H9 (cell line): ENCODE measurements around the gene DMWD. TPM values are rescaled to one million over a fixed set of nuclear protein-coding genes. Genes with fewer than 3 reads are reported as not detected.

ENCODE experiments used
- DNase-seq: peaks from one replicate; pipeline ENCODE4 v3.0.0-alpha.2; 2017
- H2AFZ ChIP-seq: one replicate; pipeline ENCODE4 v1.6.1; 2013; ENCODE audit warnings: mild to moderate bottlenecking, low read length, control low read depth, moderate library complexity
- H2AK5ac ChIP-seq: 2 replicates; pipeline ENCODE4 v1.6.1; 2013; ENCODE audit warnings: low read length, control low read depth, mixed read lengths; ENCODE audit not compliant: insufficient read length
- H2BK120ac ChIP-seq: one replicate; pipeline ENCODE4 v1.6.1; 2013; ENCODE audit warnings: low read depth, mild to moderate bottlenecking, low read length, control low read depth, inconsistent platforms; ENCODE audit not compliant: poor library complexity, severe bottlenecking
- H2BK12ac ChIP-seq: 2 replicates; pipeline ENCODE4 v1.6.1; 2013; ENCODE audit warnings: low read length, control low read depth, mixed read lengths, low read depth; ENCODE audit not compliant: insufficient read length
- H2BK15ac ChIP-seq: 2 replicates; pipeline ENCODE4 v1.6.1; 2013; ENCODE audit warnings: low read depth, low read length, control low read depth
- H2BK20ac ChIP-seq: one replicate; pipeline ENCODE4 v1.6.1; 2013; ENCODE audit warnings: low read depth, mild to moderate bottlenecking, low read length, control low read depth, inconsistent platforms; ENCODE audit not compliant: poor library complexity, severe bottlenecking
- H2BK5ac ChIP-seq: 2 replicates; pipeline ENCODE4 v1.6.1; 2013; ENCODE audit warnings: low read length, control low read depth, mixed read lengths; ENCODE audit not compliant: insufficient read length
- H3K14ac ChIP-seq: 2 replicates; pipeline ENCODE4 v1.6.1; 2013; ENCODE audit warnings: low read length, control low read depth; ENCODE audit not compliant: insufficient read depth
- H3K18ac ChIP-seq: 2 replicates; pipeline ENCODE4 v1.6.1; 2013; ENCODE audit warnings: low read depth, mild to moderate bottlenecking, mixed read lengths, low read length, control low read depth; ENCODE audit not compliant: insufficient read length
- H3K23ac ChIP-seq: 2 replicates; pipeline ENCODE4 v1.6.1; 2013; ENCODE audit warnings: low read length, control low read depth, mixed read lengths, low read depth; ENCODE audit not compliant: insufficient read length
- H3K23me2 ChIP-seq: 2 replicates; pipeline ENCODE4 v1.6.1; 2013; ENCODE audit warnings: low read depth, mild to moderate bottlenecking, mixed read lengths, low read length, control low read depth; ENCODE audit not compliant: insufficient read length, poor library complexity, severe bottlenecking
- H3K27ac ChIP-seq: 2 replicates; pipeline ENCODE4 v1.5.1; 2013; ENCODE audit warnings: low read length, control low read depth, mixed read lengths, low read depth; ENCODE audit not compliant: insufficient read length
- H3K27me3 ChIP-seq: 2 replicates; pipeline ENCODE4 v1.6.1; 2013; ENCODE audit warnings: low read length, control low read depth, inconsistent platforms; ENCODE audit not compliant: insufficient read depth
- H3K4ac ChIP-seq: 2 replicates; pipeline ENCODE4 v1.6.1; 2013; ENCODE audit warnings: low read depth, mild to moderate bottlenecking, control low read depth, inconsistent platforms, low read length, moderate library complexity
- H3K4me1 ChIP-seq: 2 replicates; pipeline ENCODE4 v1.6.1; 2013; ENCODE audit warnings: low read length, control low read depth, inconsistent platforms; ENCODE audit not compliant: insufficient read depth
- H3K4me2 ChIP-seq: 2 replicates; pipeline ENCODE4 v1.6.1; 2013; ENCODE audit warnings: low read length, control low read depth, mixed read lengths; ENCODE audit not compliant: insufficient read length, insufficient read depth
- H3K56ac ChIP-seq: 2 replicates; pipeline ENCODE4 v1.6.1; 2013; ENCODE audit warnings: low read depth, mild to moderate bottlenecking, mixed read lengths, low read length, control low read depth; ENCODE audit not compliant: insufficient read length
- H3K79me1 ChIP-seq: 2 replicates; pipeline ENCODE4 v1.6.1; 2013; ENCODE audit warnings: low read depth, mild to moderate bottlenecking, moderate library complexity, low read length, control low read depth, inconsistent platforms; ENCODE audit not compliant: insufficient read depth, poor library complexity, severe bottlenecking
- H3K79me2 ChIP-seq: 2 replicates; pipeline ENCODE4 v1.6.1; 2013; ENCODE audit warnings: low read length, control low read depth, inconsistent platforms; ENCODE audit not compliant: insufficient read depth
- H3K9ac ChIP-seq: 2 replicates; pipeline ENCODE4 v1.6.1; 2013; ENCODE audit warnings: low read length, control low read depth, mixed read lengths; ENCODE audit not compliant: insufficient read length; ENCODE audit errors: extremely low read depth
- H3K9me3 ChIP-seq: one replicate; pipeline ENCODE4 v1.6.1; 2013; ENCODE audit warnings: low read depth, low read length, inconsistent platforms; ENCODE audit not compliant: control insufficient read depth
- H3T11ph ChIP-seq: one replicate; pipeline ENCODE4 v1.6.1; 2013; ENCODE audit warnings: mild to moderate bottlenecking, low read length, control low read depth, inconsistent platforms
- H4K20me1 ChIP-seq: one replicate; pipeline ENCODE4 v1.6.1; 2013; ENCODE audit not compliant: control insufficient read depth, insufficient read length, insufficient read depth
- H4K5ac ChIP-seq: 2 replicates; pipeline ENCODE4 v1.6.1; 2013; ENCODE audit warnings: low read depth, mild to moderate bottlenecking, mixed read lengths, low read length, control low read depth; ENCODE audit not compliant: insufficient read length
- H4K8ac ChIP-seq: replicated peaks from 2 replicates; pipeline ENCODE4 v1.6.1; 2013; ENCODE audit warnings: low read length, control low read depth, mixed read lengths, low read depth; ENCODE audit not compliant: insufficient read length
- H4K91ac ChIP-seq: 2 replicates; pipeline ENCODE4 v1.6.1; 2013; ENCODE audit warnings: low read depth, mild to moderate bottlenecking, moderate library complexity, mixed read lengths, low read length, control low read depth; ENCODE audit not compliant: insufficient read length
- H3K27ac Mint-ChIP-seq, 3 experiments: 2 replicates in 2 of 3; 3 replicates in 1 of 3; pipeline ENCODE4 v1.8.0; 2020 to 2021; ENCODE audit warnings: mixed read lengths in 3 of 3, mild to moderate bottlenecking in 1 of 3, moderate library complexity in 1 of 3
- H3K27me3 Mint-ChIP-seq: 2 replicates; pipeline ENCODE4 v1.8.0; 2021; ENCODE audit warnings: low read depth, mild to moderate bottlenecking, moderate library complexity, mixed read lengths
- H3K36me3 Mint-ChIP-seq, 3 experiments: 2 replicates in 2 of 3; 3 replicates in 1 of 3; pipeline ENCODE4 v1.8.0; 2020 to 2021; ENCODE audit warnings: low read depth in 3 of 3, mixed read lengths in 3 of 3; ENCODE audit not compliant: insufficient read depth in 1 of 3
- H3K4me1 Mint-ChIP-seq, 2 experiments: 2 replicates each; pipeline ENCODE4 v1.8.0; 2020; ENCODE audit warnings: mixed read lengths in 2 of 2
- H3K4me3 Mint-ChIP-seq, 2 experiments: 2 replicates in 1 of 2; 3 replicates in 1 of 2; pipeline ENCODE4 v1.8.0; 2020 to 2021; ENCODE audit warnings: mild to moderate bottlenecking in 2 of 2, mixed read lengths in 2 of 2, moderate library complexity in 1 of 2
- H3K9me3 Mint-ChIP-seq, 2 experiments: 2 replicates in 1 of 2; 3 replicates in 1 of 2; pipeline ENCODE4 v1.8.0; 2020; ENCODE audit warnings: mild to moderate bottlenecking in 2 of 2, mixed read lengths in 2 of 2, moderate library complexity in 1 of 2
- WGBS: extraction: QIAGEN DNeasy Blood & Tissue Kit; methylation state at CpG from one replicate; pipeline ENCODE4 v1.1.7; 2013; ENCODE audit warnings: missing lambda C conversion rate, low lambda C conversion rate, mixed read lengths; ENCODE audit not compliant: insufficient read length; ENCODE audit errors: extremely low coverage; 5-methylcytosine and 5-hydroxymethylcytosine counted together
- total RNA-seq: library from RNA; stranded (reverse); gene quantifications from 2 replicates; pipeline ENCODE4 v1.2.1, GENCODE V29; 2021
- TF ChIP-seq, protein P1 (sequence below): fragments of 200-600 bp; sonication (generic); conservative IDR thresholded peaks from 3 replicates; pipeline ENCODE4 v1.8.0; 2021; ENCODE audit warnings: antibody characterized with exemption, mild to moderate bottlenecking

Gene DMWD
- total RNA-seq, 1 experiment from 2014 or later = 75.1 TPM

- Mint-ChIP-seq H3K4me1 (peaks cover 10 to 15% of the 10 kb centered on the region in 2 experiments), H3K36me3 (no peaks in the 10 kb centered on the region)
- H3K79me1 ChIP-seq = peaks cover 2% of the 10 kb centered on the region
Observed at GRCh38 chr19:45733160-45733810, 59.4 kb downstream of the DMWD start, which contains the start of gene MEIOSIN. Gene MEIOSIN, plus strand, starts transcription at chr19:45733439. Its CDS starts 1,938 bp downstream, at chr19:45735377.

More at GRCh38 chr19:45733160-45733810, 59.4 kb downstream of the DMWD start, which contains the start of gene MEIOSIN:
- H3K4ac ChIP-seq = no peak within 1 kb of the TSS
- Mint-ChIP-seq H3K27ac (no peak within 1 kb of the TSS), H3K9me3 (no peaks in the 10 kb centered on the region), H3K27me3 (peaks cover 2% of the 10 kb centered on the region), H3K4me3 (no peak within 1 kb of the TSS)
- H3K4me2 ChIP-seq = no peak within 1 kb of the TSS
- H3K23ac ChIP-seq = no peak within 1 kb of the TSS
- H3K18ac ChIP-seq = no peak within 1 kb of the TSS
- WGBS = no CpG with 5 or more reads among the region's 59 CpGs
- H2BK12ac ChIP-seq = no peak within 1 kb of the TSS
- no peak within 1 kb of the TSS for H3K56ac ChIP-seq
- H3K79me2 ChIP-seq = no peaks in the 10 kb centered on the region; the same call in 1 of the 2 replicates
- TF ChIP-seq, protein P1, sequence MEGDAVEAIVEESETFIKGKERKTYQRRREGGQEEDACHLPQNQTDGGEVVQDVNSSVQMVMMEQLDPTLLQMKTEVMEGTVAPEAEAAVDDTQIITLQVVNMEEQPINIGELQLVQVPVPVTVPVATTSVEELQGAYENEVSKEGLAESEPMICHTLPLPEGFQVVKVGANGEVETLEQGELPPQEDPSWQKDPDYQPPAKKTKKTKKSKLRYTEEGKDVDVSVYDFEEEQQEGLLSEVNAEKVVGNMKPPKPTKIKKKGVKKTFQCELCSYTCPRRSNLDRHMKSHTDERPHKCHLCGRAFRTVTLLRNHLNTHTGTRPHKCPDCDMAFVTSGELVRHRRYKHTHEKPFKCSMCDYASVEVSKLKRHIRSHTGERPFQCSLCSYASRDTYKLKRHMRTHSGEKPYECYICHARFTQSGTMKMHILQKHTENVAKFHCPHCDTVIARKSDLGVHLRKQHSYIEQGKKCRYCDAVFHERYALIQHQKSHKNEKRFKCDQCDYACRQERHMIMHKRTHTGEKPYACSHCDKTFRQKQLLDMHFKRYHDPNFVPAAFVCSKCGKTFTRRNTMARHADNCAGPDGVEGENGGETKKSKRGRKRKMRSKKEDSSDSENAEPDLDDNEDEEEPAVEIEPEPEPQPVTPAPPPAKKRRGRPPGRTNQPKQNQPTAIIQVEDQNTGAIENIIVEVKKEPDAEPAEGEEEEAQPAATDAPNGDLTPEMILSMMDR = no peak
- no peak within 1 kb of the TSS for H2AK5ac ChIP-seq
- no peak within 1 kb of the TSS for H3K14ac ChIP-seq
- no peaks in the 10 kb centered on the region for H3K23me2 ChIP-seq
- H3T11ph ChIP-seq = no peak within 1 kb of the TSS
- no peak within 1 kb of the TSS for H2BK15ac ChIP-seq
- H3K9ac ChIP-seq = no peak within 1 kb of the TSS
- no peak for DNase-seq
- no peak within 1 kb of the TSS for H4K5ac ChIP-seq
- H3K4me1 ChIP-seq = no peaks in the 10 kb centered on the region; the same call in 1 of the 2 replicates
- H2BK5ac ChIP-seq = no peak within 1 kb of the TSS
- no peak within 1 kb of the TSS for H4K91ac ChIP-seq
- no peaks in the 10 kb centered on the region for H4K20me1 ChIP-seq
- H4K8ac ChIP-seq = no peak within 1 kb of the TSS
- no peak within 1 kb of the TSS for H2BK20ac ChIP-seq
- H3K9me3 ChIP-seq = no peaks in the 10 kb centered on the region
- H3K27me3 ChIP-seq = no peaks in the 10 kb centered on the region; the same call in 1 of the 2 replicates
- H2AFZ ChIP-seq = no peak within 1 kb of the TSS
- H3K27ac ChIP-seq = no peak within 1 kb of the TSS
- H2BK120ac ChIP-seq = no peak within 1 kb of the TSS

Other genes starting within 250 kb of the DMWD start
- gene OPA3, start 208.0 kb downstream of the DMWD start, total RNA-seq = 13.0 and 14.7 TPM in 2 replicates
- gene GPR4, start 190.6 kb downstream of the DMWD start, total RNA-seq = 0.07 TPM in 1 of 2 replicates, not detected in the other
- gene EML2, start 153.4 kb downstream of the DMWD start, total RNA-seq = 19.1 and 22.6 TPM in 2 replicates
- 0.55 and 0.61 TPM in 2 replicates for gene GIPR, start 124.6 kb downstream of the DMWD start, total RNA-seq
- gene SNRPD2, start 100.9 kb downstream of the DMWD start, total RNA-seq = 793 and 808 TPM in 2 replicates
- 13.7 and 14.1 TPM in 2 replicates for gene QPCTL, start 100.2 kb downstream of the DMWD start, total RNA-seq
- gene FBXO46, start 61.9 kb downstream of the DMWD start, total RNA-seq = 43.6 and 43.9 TPM in 2 replicates
- 0.07 TPM in 1 of 2 replicates, not detected in the other for gene MEIOSIN, start 59.4 kb downstream of the DMWD start, total RNA-seq
- 41.6 and 41.7 TPM in 2 replicates for gene SIX5, start 23.6 kb downstream of the DMWD start, total RNA-seq
- gene DMPK, start 10.4 kb downstream of the DMWD start, total RNA-seq = 63.9 and 67.4 TPM in 2 replicates
- 0.29 and 0.55 TPM in 2 replicates for gene RSPH6A, start 22.5 kb upstream of the DMWD start, total RNA-seq
- 104 and 113 TPM in 2 replicates for gene SYMPK, start 70.3 kb upstream of the DMWD start, total RNA-seq
- gene FOXA3, start 71.5 kb upstream of the DMWD start, total RNA-seq = 22.2 and 24.9 TPM in 2 replicates
- gene IRF2BP1, start 93.3 kb upstream of the DMWD start, total RNA-seq = 28.2 and 29.3 TPM in 2 replicates
- gene MYPOP, start 109.8 kb upstream of the DMWD start, total RNA-seq = 9.0 and 9.5 TPM in 2 replicates
- gene NANOS2, start 121.9 kb upstream of the DMWD start, total RNA-seq = not detected in 2 replicates
- 8.8 and 8.9 TPM in 2 replicates for gene NOVA2, start 181.0 kb upstream of the DMWD start, total RNA-seq
- gene CCDC61, start 202.6 kb upstream of the DMWD start, total RNA-seq = 15.9 and 16.9 TPM in 2 replicates
- not detected in 2 replicates for gene PGLYRP1, start 230.2 kb upstream of the DMWD start, total RNA-seq
- 0.33 TPM in 1 of 2 replicates, not detected in the other for gene IGFL4, start 248.2 kb upstream of the DMWD start, total RNA-seq